Fibroblast of peridontal ligament (primary cell): ENCODE results near the gene ANKRD30A.
"Not testable (repeated sequence)": the region's sequence is repeated elsewhere in the genome, so short reads cannot be mapped to it uniquely, and the experiment has no call there.

Experiments
- DNase-seq: peaks from one replicate; pipeline ENCODE4 v3.0.0-alpha.2; 2010; ENCODE audit errors: extremely low read depth

Gene ANKRD30A, protein sequence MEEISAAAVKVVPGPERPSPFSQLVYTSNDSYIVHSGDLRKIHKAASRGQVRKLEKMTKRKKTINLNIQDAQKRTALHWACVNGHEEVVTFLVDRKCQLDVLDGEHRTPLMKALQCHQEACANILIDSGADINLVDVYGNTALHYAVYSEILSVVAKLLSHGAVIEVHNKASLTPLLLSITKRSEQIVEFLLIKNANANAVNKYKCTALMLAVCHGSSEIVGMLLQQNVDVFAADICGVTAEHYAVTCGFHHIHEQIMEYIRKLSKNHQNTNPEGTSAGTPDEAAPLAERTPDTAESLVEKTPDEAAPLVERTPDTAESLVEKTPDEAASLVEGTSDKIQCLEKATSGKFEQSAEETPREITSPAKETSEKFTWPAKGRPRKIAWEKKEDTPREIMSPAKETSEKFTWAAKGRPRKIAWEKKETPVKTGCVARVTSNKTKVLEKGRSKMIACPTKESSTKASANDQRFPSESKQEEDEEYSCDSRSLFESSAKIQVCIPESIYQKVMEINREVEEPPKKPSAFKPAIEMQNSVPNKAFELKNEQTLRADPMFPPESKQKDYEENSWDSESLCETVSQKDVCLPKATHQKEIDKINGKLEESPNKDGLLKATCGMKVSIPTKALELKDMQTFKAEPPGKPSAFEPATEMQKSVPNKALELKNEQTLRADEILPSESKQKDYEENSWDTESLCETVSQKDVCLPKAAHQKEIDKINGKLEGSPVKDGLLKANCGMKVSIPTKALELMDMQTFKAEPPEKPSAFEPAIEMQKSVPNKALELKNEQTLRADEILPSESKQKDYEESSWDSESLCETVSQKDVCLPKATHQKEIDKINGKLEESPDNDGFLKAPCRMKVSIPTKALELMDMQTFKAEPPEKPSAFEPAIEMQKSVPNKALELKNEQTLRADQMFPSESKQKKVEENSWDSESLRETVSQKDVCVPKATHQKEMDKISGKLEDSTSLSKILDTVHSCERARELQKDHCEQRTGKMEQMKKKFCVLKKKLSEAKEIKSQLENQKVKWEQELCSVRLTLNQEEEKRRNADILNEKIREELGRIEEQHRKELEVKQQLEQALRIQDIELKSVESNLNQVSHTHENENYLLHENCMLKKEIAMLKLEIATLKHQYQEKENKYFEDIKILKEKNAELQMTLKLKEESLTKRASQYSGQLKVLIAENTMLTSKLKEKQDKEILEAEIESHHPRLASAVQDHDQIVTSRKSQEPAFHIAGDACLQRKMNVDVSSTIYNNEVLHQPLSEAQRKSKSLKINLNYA (N-terminal part only)

GRCh38 chr10:37125191-37125732, at the start of gene ANKRD30A:
TSS of gene ANKRD30A (plus strand) at chr10:37125598. CDS start at chr10:37125788, 190 bp downstream.
- DNase-seq = no peak

DNA sequence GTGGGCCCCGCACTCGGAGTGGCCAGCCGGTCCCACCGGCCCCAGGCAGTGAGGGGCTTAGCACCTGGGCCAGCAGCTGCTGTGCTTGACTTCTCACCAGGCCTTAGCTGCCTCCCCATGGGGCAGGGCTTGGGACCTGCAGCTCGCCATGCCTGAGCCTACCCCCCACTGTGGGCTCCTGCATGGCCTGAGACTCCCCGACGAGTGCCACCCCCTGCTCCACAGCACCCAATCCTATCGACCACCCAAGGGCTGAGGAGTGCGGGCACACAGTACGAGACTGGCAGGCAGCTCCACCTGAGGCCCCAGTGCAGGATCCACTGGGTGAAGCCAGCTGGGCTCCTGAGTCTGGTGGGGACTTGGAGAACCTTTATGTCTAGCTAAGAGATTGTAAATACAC, 49.3 kb upstream of the ANKRD30A start:
- DNase-seq = not testable (repeated sequence)

- no peak for DNase-seq
Measured at GRCh38 chr10:37095792-37096573, 29.4 kb upstream of the ANKRD30A start.

DNA sequence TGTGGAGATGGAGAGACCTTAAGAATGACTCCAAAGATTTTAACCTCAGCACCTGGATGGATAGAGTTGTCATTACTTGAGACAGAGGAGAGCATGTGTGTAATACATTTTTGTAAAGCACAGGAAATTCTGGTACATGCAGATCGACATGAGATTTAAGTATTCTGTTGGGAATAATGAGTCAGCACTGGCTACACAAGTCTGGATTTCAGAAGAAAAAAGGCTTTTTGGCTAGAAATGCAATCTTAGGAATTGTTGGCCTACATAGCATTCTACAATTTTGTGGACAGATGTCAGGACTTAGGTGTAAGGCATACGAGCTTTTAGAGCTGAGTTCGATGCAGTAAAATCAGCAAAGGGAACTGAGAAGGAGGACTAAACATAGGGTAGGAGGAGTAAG, 24.1 kb upstream of the ANKRD30A start:
- DNase-seq = no peak

DNA sequence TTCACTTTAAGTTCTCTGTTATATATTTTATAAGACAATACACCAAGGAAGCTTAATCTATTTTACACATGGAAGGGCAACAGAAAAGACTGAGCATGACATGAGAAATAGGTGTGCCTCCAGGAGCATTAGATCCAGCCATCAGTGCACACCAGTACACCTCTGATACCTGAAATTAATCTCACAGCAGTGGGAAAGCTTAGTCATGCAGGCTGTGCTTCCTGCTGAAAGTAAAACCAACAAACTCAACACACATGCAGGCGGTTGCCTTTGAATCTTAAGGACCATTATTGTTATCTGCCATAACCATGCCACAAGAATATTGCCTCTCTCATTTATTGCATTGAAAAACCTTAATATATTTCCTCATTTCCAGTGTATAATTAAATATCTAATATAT, 16.4 kb upstream of the ANKRD30A start:
- DNase-seq = no peak

DNA sequence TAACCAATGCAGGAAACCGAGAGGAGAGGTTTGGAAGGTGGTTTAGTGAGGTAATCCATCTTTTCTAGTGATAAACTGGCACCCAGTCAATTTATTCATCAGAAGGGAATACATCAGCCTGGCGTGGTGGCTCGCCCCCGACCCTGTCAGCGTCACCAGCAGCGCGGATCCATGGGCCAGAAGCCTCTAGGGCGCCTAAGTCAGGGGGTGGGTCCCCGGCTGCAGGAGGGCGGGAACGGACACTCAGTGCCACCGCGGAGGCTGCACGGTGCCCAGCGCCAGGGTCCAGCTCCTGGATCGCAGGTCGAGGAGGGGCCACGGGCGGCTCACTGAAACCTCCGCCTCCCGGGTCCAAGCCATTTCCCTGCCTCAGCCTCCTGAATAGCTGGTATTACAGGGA, 866 bp upstream of the ANKRD30A start:
- DNase-seq = no peak

GRCh38 chr10:37125921-37126320, 523 bp downstream of the ANKRD30A start:
- DNase-seq = no peak

DNA sequence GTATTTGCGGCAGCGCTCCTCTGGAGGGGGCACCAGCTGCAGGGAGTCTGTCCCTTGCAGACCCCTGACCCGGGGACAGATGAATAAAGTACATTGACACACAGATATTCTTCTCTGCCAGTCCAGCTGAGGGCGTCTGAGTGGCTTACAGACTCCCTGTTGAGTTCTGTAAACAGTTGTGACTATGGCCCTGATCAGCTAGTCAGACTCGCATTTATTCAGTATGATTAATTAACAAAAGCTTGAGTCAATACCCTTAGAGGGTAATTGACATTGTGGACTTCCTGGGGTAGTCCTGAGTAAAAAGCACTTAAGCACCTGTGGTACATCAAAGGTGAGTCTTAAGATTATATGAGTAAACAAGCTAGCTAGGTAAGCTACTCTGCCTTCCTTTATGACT, 21.0 kb downstream of the ANKRD30A start:
- no peak for DNase-seq

DNA sequence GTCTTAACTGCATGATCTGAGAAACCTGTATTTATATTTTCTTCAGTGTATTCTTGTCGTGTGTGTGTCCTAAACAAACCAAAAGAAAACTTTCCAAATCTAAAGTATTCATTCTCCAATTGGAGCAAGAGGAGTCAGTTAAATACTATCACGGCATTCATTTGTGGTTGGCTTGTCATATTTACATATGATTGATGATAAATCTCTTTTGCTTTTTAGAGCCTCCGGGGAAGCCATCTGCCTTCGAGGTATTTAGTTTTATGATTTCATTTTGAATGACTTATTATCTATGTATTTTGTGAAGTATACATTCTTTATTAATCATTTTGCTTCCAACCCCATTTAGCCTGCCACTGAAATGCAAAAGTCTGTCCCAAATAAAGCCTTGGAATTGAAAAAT, 37.0 kb downstream of the ANKRD30A start:
- not testable (repeated sequence) for DNase-seq

DNA sequence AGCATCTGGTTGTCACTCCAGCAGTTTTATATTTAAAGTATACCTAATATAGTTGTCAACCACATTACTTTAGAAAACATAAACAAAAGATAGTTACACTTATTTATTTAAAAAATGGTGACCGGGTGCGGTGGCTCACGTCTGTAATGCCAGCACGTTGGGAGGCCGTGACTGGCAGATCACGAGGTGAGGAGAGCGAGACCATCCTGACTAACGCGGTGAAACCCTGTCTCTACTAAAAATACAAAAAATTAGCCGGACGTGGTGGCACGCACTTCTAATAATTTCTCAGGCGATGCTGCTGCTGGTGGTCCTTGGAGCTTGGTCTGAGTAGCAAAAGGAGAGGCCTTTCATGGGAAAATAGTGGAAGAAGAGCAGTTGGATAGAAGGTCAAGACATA, 46.5 kb downstream of the ANKRD30A start:
- not testable (repeated sequence) for DNase-seq

- DNase-seq = not testable (repeated sequence)
Measured at GRCh38 chr10:37178296-37178695, 52.9 kb downstream of the ANKRD30A start.

- not testable (repeated sequence) for DNase-seq
Measured at GRCh38 chr10:37182719-37183118, 57.3 kb downstream of the ANKRD30A start.

GRCh38 chr10:37206132-37206531, 80.7 kb downstream of the ANKRD30A start:
- DNase-seq = no peak

DNA sequence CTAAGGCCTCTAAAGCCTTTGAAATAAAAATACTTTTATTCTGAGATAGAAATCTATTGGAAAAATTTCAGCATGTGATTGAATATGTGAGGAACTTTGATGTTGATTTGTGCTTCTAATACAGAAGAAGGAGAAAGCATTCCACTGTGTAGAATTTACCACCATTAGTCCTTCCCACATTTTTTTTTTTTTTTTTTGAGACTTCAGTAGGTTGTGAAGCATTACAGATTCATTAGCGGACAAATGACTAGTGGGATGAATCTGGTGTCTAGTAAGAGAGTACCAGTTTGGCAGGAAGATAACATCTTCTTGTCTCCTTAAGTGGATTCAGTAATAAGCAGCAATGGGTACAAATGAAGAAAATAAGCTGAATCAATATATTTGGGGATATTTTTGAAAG, 95.5 kb downstream of the ANKRD30A start:
- DNase-seq = no peak

GRCh38 chr10:37222046-37222445, 96.6 kb downstream of the ANKRD30A start:
- DNase-seq = no peak

GRCh38 chr10:37225163-37225562, 99.8 kb downstream of the ANKRD30A start:
- no peak for DNase-seq

GRCh38 chr10:37226524-37226923, 101.1 kb downstream of the ANKRD30A start:
- no peak for DNase-seq

GRCh38 chr10:37234692-37235091, 109.3 kb downstream of the ANKRD30A start:
- no peak for DNase-seq

- DNase-seq = no peak
Measured at GRCh38 chr10:37236093-37236492, 110.7 kb downstream of the ANKRD30A start.

DNA sequence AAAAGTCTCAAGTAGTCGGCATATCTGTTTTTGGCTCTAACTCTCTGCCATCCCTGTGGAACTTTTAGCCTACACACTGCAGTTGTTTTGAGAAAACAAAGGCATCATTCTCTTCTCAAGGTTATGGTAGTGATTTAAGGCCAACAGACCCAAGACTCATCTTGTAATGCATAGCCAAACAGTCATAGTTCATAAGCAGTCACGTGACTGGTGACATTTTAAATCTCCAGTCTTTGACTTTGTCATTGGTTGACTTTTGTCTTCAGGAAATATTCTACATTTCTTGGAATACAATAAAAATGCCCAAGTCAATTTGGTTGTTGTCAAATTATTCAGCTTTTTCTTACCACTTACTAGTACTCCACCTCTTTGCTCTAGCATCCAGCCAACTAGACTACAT, 114.8 kb downstream of the ANKRD30A start:
- DNase-seq = no peak

- no peak for DNase-seq
Measured at GRCh38 chr10:37246637-37247036, 121.2 kb downstream of the ANKRD30A start.
